Sigmoid colon (tissue), 7 donors: ENCODE data around the gene NAT16. TPM values are rescaled to one million over a fixed set of nuclear protein-coding genes. Genes with fewer than 3 reads are reported as not detected.
A peak's percentile ranks its signal among the peaks of the same experiment; 100 is the strongest.

Source experiments
- DNase-seq: peaks from one replicate; pipeline ENCODE4 v3.0.0-alpha.2; 2019
- H3K27ac ChIP-seq, 4 donors: fragments of 200-600 bp; sonication (generic); one replicate each; pipeline ENCODE4 v1.5.1; 2016 to 2019; ENCODE audit warnings: mild to moderate bottlenecking in 1 of 4
- H3K27me3 ChIP-seq, 3 donors: fragments of 200-600 bp; sonication (generic); one replicate each; pipeline ENCODE4 v1.5.1; 2019; ENCODE audit warnings: mild to moderate bottlenecking in 1 of 3
- H3K36me3 ChIP-seq, 4 donors: fragments of 200-600 bp; sonication (generic); one replicate each; pipeline ENCODE4 v1.5.1; 2016 to 2019
- H3K4me1 ChIP-seq, 4 donors: fragments of 200-600 bp; sonication (generic); one replicate each; pipeline ENCODE4 v1.5.1; 2017 to 2019
- H3K4me3 ChIP-seq, 4 donors: fragments of 200-600 bp; sonication (generic); one replicate each; pipeline ENCODE4 v1.5.1; 2017 to 2019; ENCODE audit warnings: mild to moderate bottlenecking in 2 of 4, moderate library complexity in 1 of 4
- H3K9me3 ChIP-seq, 4 donors: fragments of 200-600 bp in 3 of 4; sonication (generic) in 3 of 4; one replicate each; pipeline versions ENCODE4 v1.5.1 to v1.6.1; 2013 to 2019
- CTCF ChIP-seq, 4 experiments: fragments of 450-650 bp in 3 of 4; fragments of 200-600 bp in 1 of 4; IDR thresholded peaks; one replicate each; pipeline ENCODE4 v1.5.1; 2016 to 2019; ENCODE audit warnings: antibody characterized with exemption in 4 of 4, mild to moderate bottlenecking in 3 of 4, moderate library complexity in 2 of 4
- EP300 ChIP-seq, 4 donors: sonication (generic); formaldehyde crosslinking; IDR thresholded peaks; one replicate each; pipeline ENCODE4 v1.6.1; 2017; ENCODE audit warnings: antibody characterized with exemption in 4 of 4
- POLR2A ChIP-seq, 2 donors: fragments of 450-650 bp; IDR thresholded peaks; one replicate each; pipeline ENCODE4 v1.6.1; 2016; ENCODE audit warnings: antibody characterized with exemption in 2 of 2, mild to moderate bottlenecking in 2 of 2, moderate library complexity in 2 of 2
- POLR2AphosphoS5 ChIP-seq, 4 donors: sonication (generic); formaldehyde crosslinking; IDR thresholded peaks; one replicate each; pipeline ENCODE4 v1.6.1; 2017; ENCODE audit warnings: antibody characterized with exemption in 4 of 4
- WGBS, 2 donors: extraction: QIAGEN DNeasy Blood & Tissue Kit; methylation state at CpG; one replicate each; pipeline ENCODE4 v1.1.7; 2013; 5-methylcytosine and 5-hydroxymethylcytosine counted together
- intact Hi-C: fragments of 100-400 bp; cut with DNase I; formaldehyde crosslinking; loops from one replicate; pipeline ENCODE4 v1.15.1; 2023
- polyA plus RNA-seq, 3 donors: library from polyadenylated mRNA; stranded (reverse); fragments of 200-250 nt; gene quantifications; one replicate each; pipeline ENCODE4 v1.2.3, GENCODE V29; 2013
- total RNA-seq, 4 donors: library from RNA; depleted of rRNA; stranded (reverse); fragments of >200 nt; gene quantifications; one replicate each; pipeline ENCODE4 v1.1.0, GENCODE V29; 2016
- donor health status: healthy with polysubstance abuse.
- donor health status: Bipolar disorder and iron deficiency.
- donor health status: healthy.

The NAT16 gene
- total and polyA plus RNA-seq, 7 donors = 0.23 TPM; not detected in 6

GRCh38 chr7:101179117-101179516, 976 bp downstream of the NAT16 start:
- H3K36me3 ChIP-seq = no peaks in the 10 kb centered on the region
- no peak overlapping the region for H3K4me3 ChIP-seq
- intact Hi-C loops = no loop called here
- no peak for TF ChIP-seq CTCF (IDR thresholded peaks at IDR 0.05)
- no peak for TF ChIP-seq POLR2AphosphoS5 (IDR thresholded peaks at IDR 0.05)
- H3K4me1 ChIP-seq = peaks cover 0 to 20% (median 17%) of the 10 kb centered on the region in 4 donors
- 2% methylated on average over 20 of the region's 20 CpGs for WGBS, 2 donors
- no peak for DNase-seq
- no peak overlapping the region for H3K27ac ChIP-seq
- peaks cover 42 to 99% (median 93%) of the 10 kb centered on the region in 3 donors for H3K27me3 ChIP-seq
- H3K9me3 ChIP-seq = no peaks in the 10 kb centered on the region

- no peak for DNase-seq
- 79 to 81% methylated on average over 2 of the region's 2 CpGs for WGBS, 2 donors
- intact Hi-C loops = no loop called here
- Histone ChIP-seq H3K9me3 (no peaks in the 10 kb centered on the region), H3K27ac (no peak overlapping the region), H3K4me1 (peaks cover 0 to 35% (median 27%) of the 10 kb centered on the region in 4 donors), H3K27me3 (peaks cover 57 to 100% (median 96%) of the 10 kb centered on the region in 3 donors), H3K4me3 (no peak overlapping the region), H3K36me3 (no peaks in the 10 kb centered on the region)
- no peak for TF ChIP-seq CTCF (IDR thresholded peaks at IDR 0.05)
- TF ChIP-seq POLR2AphosphoS5 (IDR thresholded peaks at IDR 0.05) = no peak
- TF ChIP-seq EP300 (IDR thresholded peaks at IDR 0.05) = no peak
- no peak for TF ChIP-seq POLR2A (IDR thresholded peaks at IDR 0.05)
Measured at GRCh38 chr7:101177644-101178043, 2.4 kb downstream of the NAT16 start.

GRCh38 chr7:101175664-101176063, 4.4 kb downstream of the NAT16 start:
- TF ChIP-seq EP300 (IDR thresholded peaks at IDR 0.05) = no peak
- DNase-seq = no peak
- Histone ChIP-seq H3K27me3 (peaks cover 69 to 100% (median 94%) of the 10 kb centered on the region in 3 donors), H3K27ac (no peak overlapping the region), H3K4me1 (peaks cover 0 to 46% (median 34%) of the 10 kb centered on the region in 4 donors), H3K4me3 (no peak overlapping the region), H3K9me3 (no peaks in the 10 kb centered on the region), H3K36me3 (no peaks in the 10 kb centered on the region)
- intact Hi-C loops = no loop called here
- WGBS, 2 donors = 4 to 21% methylated on average over 3 of the region's 3 CpGs

GRCh38 chr7:101174322-101174854, 5.7 kb downstream of the NAT16 start:
- Histone ChIP-seq H3K27me3 (peaks cover 65 to 100% (median 94%) of the 10 kb centered on the region in 3 donors), H3K36me3 (no peaks in the 10 kb centered on the region), H3K27ac (no peak overlapping the region), H3K4me3 (no peak overlapping the region), H3K4me1 (peaks cover 0 to 41% (median 30%) of the 10 kb centered on the region in 4 donors), H3K9me3 (no peaks in the 10 kb centered on the region)
- intact Hi-C loops = no loop called here
- TF ChIP-seq EP300 (IDR thresholded peaks at IDR 0.05) = no peak
- no peak for TF ChIP-seq CTCF (IDR thresholded peaks at IDR 0.05)
- TF ChIP-seq POLR2A (IDR thresholded peaks at IDR 0.05) = no peak
- TF ChIP-seq POLR2AphosphoS5 (IDR thresholded peaks at IDR 0.05) = no peak
- 14 to 34% methylated on average over 28 of the region's 28 CpGs for WGBS, 2 donors
- no peak for DNase-seq

- Histone ChIP-seq H3K27ac (no peak overlapping the region), H3K9me3 (no peaks in the 10 kb centered on the region), H3K27me3 (peaks cover 60 to 100% (median 94%) of the 10 kb centered on the region in 3 donors), H3K36me3 (no peaks in the 10 kb centered on the region), H3K4me1 (peaks cover 0 to 36% (median 25%) of the 10 kb centered on the region in 4 donors), H3K4me3 (peak overlapping the region in 1 of 4 donors; percentile 16)
- TF ChIP-seq EP300 (IDR thresholded peaks at IDR 0.05) (no peak), POLR2A (IDR thresholded peaks at IDR 0.05) (no peak), POLR2AphosphoS5 (IDR thresholded peaks at IDR 0.05) (no peak), CTCF (IDR thresholded peaks at IDR 0.05) (no peak)
- no peak for DNase-seq
- 6 to 10% methylated on average over 16 of the region's 16 CpGs for WGBS, 2 donors
- intact Hi-C loops = no loop called here
Measured at GRCh38 chr7:101173752-101174244, 6.3 kb downstream of the NAT16 start.
